WERI-Rb-1 (cell line): ENCODE measurements around the gene ADGRV1.

Experiments used
- DNase-seq: peaks from one replicate; pipeline ENCODE4 v3.0.0-alpha.2; 2020
- H3K27ac ChIP-seq: fragments of 250-450 bp; sonication (Bioruptor Pico); 2 replicates; pipeline ENCODE4 v1.5.1; 2020; ENCODE audit warnings: mild to moderate bottlenecking, moderate library complexity
- H3K27me3 ChIP-seq: fragments of 250-450 bp; sonication (Bioruptor Pico); 2 replicates; pipeline ENCODE4 v1.5.1; 2021; ENCODE audit warnings: mild to moderate bottlenecking, low read depth, moderate library complexity; ENCODE audit not compliant: insufficient read depth, severe bottlenecking
- H3K36me3 ChIP-seq: fragments of 250-450 bp; sonication (Bioruptor Pico); 2 replicates; pipeline ENCODE4 v1.5.1; 2020; ENCODE audit warnings: mild to moderate bottlenecking, moderate library complexity
- H3K4me3 ChIP-seq: 2 replicates; pipeline ENCODE4 v1.5.1; 2011; ENCODE audit warnings: low read depth, mild to moderate bottlenecking, control low read depth, low read length
- H3K9me3 ChIP-seq: fragments of 250-450 bp; sonication (Bioruptor Pico); 2 replicates; pipeline ENCODE4 v1.5.1; 2021; ENCODE audit warnings: mild to moderate bottlenecking, moderate library complexity; ENCODE audit not compliant: severe bottlenecking
- TF ChIP-seq, protein P1 (sequence below): IDR thresholded peaks from 2 replicates; pipeline ENCODE4 v1.5.1; 2011; ENCODE audit warnings: low read depth, mild to moderate bottlenecking, control low read depth, inconsistent platforms, low read length

Gene ADGRV1

DNA sequence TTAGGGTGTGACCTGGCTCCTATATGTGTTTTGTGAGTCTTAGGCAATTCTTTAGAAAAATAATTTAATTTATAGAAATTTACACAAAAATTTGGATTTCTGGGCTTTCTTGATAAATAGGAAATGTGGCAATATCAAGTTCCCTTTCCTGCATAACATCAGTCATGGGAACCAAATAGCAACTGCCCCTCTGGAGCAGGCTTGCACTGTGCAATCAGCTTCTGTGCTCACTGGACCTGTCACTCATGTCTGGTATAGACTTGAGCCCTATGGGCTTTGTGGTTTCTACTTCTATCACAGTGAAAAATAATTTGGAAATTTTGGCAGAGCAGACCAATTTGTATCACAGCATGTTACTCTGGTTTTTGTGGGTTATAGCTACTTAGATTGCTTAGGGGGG lies 131.7 kb downstream of the ADGRV1 start:
- Histone ChIP-seq H3K9me3 (no peaks in the 10 kb centered on the region), H3K27ac (no peak overlapping the region), H3K27me3 (no peaks in the 10 kb centered on the region), H3K4me3 (no peak overlapping the region), H3K36me3 (peaks cover 37% of the 10 kb centered on the region)
- TF ChIP-seq, protein P1, sequence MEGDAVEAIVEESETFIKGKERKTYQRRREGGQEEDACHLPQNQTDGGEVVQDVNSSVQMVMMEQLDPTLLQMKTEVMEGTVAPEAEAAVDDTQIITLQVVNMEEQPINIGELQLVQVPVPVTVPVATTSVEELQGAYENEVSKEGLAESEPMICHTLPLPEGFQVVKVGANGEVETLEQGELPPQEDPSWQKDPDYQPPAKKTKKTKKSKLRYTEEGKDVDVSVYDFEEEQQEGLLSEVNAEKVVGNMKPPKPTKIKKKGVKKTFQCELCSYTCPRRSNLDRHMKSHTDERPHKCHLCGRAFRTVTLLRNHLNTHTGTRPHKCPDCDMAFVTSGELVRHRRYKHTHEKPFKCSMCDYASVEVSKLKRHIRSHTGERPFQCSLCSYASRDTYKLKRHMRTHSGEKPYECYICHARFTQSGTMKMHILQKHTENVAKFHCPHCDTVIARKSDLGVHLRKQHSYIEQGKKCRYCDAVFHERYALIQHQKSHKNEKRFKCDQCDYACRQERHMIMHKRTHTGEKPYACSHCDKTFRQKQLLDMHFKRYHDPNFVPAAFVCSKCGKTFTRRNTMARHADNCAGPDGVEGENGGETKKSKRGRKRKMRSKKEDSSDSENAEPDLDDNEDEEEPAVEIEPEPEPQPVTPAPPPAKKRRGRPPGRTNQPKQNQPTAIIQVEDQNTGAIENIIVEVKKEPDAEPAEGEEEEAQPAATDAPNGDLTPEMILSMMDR = no peak
- no peak for DNase-seq

DNA sequence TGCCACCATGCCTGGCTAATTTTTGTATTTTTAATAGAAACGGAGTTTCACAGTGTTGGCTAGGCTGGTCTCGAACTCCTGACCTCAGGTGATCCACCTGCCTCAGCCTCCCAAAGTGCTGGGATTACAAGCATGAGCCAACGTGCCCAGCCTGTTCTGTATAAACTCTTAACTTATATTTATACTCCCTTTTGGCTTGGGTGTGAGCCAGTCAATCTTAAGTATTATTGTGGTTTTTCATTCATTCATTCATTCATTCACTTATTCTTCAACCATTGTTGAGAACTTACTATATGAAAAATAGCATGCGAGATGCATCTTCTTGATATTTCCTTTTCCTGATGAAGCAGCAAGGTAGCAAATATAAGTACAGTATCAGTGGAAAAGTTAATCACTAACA lies 132.9 kb downstream of the ADGRV1 start:
- TF ChIP-seq, protein P1 = no peak

GRCh38 chr5:90696153-90696552 lies 137.6 kb downstream of the ADGRV1 start:
- DNase-seq = no peak
- Histone ChIP-seq H3K36me3 (peaks cover 19% of the 10 kb centered on the region), H3K27ac (no peak overlapping the region), H3K4me3 (no peak overlapping the region), H3K9me3 (no peaks in the 10 kb centered on the region), H3K27me3 (no peaks in the 10 kb centered on the region)
- TF ChIP-seq, protein P1 = no peak

More for the DNA sequence above, 132.9 kb downstream of the ADGRV1 start:
- no peak overlapping the region for H3K4me3 ChIP-seq
- H3K36me3 ChIP-seq = peaks cover 33% of the 10 kb centered on the region
- no peak overlapping the region for H3K27ac ChIP-seq
- H3K27me3 ChIP-seq = no peaks in the 10 kb centered on the region
- DNase-seq = no peak
- H3K9me3 ChIP-seq = no peaks in the 10 kb centered on the region

DNA sequence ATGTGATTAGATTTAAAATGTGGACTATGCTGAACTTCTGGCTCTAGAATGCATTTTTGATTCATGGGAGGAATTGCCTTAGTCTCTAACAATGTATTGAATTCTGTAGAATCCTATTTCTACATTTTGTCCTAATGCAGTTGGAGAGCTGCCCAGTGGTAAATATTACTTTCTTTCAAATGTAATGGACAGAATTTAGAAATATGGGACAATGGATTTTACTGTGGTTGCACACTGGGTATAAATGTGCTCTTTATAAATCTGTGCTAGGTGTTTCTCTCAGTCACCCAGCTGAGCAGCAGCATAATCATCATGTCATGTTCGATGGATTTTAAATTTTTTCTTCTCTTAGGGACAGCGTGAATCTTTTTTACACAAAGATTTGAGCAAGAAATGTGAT lies 141.7 kb downstream of the ADGRV1 start:
- Histone ChIP-seq H3K27ac (no peak overlapping the region), H3K4me3 (no peak overlapping the region), H3K27me3 (no peaks in the 10 kb centered on the region), H3K9me3 (no peaks in the 10 kb centered on the region), H3K36me3 (peaks cover 6% of the 10 kb centered on the region)
- TF ChIP-seq, protein P1 = no peak
- no peak for DNase-seq

GRCh38 chr5:90703932-90704331 lies 145.3 kb downstream of the ADGRV1 start:
- peaks cover 10% of the 10 kb centered on the region for H3K36me3 ChIP-seq
- TF ChIP-seq, protein P1 = no peak
- no peaks in the 10 kb centered on the region for H3K27me3 ChIP-seq
- H3K4me3 ChIP-seq = no peak overlapping the region
- DNase-seq = no peak
- H3K9me3 ChIP-seq = no peaks in the 10 kb centered on the region
- no peak overlapping the region for H3K27ac ChIP-seq

DNA sequence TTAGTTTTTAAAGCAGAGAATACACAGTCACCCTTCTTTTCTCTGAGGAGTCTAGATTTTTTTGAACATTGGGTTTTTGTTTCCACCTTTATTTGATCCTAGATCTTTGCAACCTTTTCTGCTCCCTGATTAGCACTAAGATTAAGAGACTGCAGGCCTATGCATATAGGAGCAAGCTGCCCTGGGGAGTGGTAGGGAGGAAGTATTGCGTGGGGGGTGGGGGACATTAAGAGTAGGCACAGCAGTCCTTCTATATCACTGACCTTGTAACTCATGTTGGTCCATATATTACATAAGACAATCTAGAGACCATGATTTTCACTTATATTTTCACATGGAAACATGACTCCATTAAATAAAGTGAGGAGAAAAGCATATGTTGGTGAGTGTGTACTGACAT lies 149.1 kb downstream of the ADGRV1 start:
- H3K36me3 ChIP-seq = peaks cover 18% of the 10 kb centered on the region
- no peak overlapping the region for H3K27ac ChIP-seq
- no peak for DNase-seq
- no peaks in the 10 kb centered on the region for H3K9me3 ChIP-seq
- no peaks in the 10 kb centered on the region for H3K27me3 ChIP-seq
- H3K4me3 ChIP-seq = no peak overlapping the region
- TF ChIP-seq, protein P1 = no peak
